ENCODE data around the gene HTRA1.

HTRA1 gene

GRCh38 chr10:122559228-122559627 lies 97.9 kb downstream of the HTRA1 start:
- no peak for DNase-seq

GRCh38 chr10:122560279-122560804 lies 99.0 kb downstream of the HTRA1 start, which contains the start of gene DMBT1:
TSS of gene DMBT1 (plus strand) at chr10:122560754. CDS start at chr10:122560771, 17 bp downstream.
- DNase-seq, result no peak

DNA sequence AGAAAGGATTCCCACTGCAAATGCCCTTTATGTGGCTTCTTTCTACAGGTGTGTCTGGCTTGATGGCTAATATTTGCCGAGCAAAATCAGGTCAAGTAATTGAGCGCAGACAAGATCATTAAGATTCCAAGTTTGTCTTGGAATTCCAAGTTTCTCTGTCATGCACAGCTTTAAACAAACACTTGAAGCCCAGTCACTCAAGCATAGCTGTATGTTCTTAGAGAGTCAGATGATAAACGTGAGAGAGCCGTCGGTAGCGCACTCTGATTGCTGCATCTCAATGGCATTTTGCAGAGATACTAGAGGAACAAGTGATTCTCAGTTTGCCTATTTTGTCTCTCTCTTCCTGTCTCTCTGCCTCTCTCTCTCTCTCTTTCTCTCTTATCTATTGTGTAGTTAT lies 99.9 kb downstream of the HTRA1 start:
- no peak for DNase-seq

- DNase-seq, result no peak
Measured at GRCh38 chr10:122561792-122562191, 100.4 kb downstream of the HTRA1 start.
